Cerebellar nuclear complex (tissue), 1 donor: Measurements from ENCODE around the gene GGT5.
"Not testable (repeated sequence)": the region's sequence is repeated elsewhere in the genome, so short reads cannot be mapped to it uniquely, and the experiment has no call there.

Experiments
- DNase-seq, 2 experiments: peaks; one replicate each; lab custom pipeline; 2025; lab: John Stamatoyannopoulos, UW

GGT5 gene

DNA sequence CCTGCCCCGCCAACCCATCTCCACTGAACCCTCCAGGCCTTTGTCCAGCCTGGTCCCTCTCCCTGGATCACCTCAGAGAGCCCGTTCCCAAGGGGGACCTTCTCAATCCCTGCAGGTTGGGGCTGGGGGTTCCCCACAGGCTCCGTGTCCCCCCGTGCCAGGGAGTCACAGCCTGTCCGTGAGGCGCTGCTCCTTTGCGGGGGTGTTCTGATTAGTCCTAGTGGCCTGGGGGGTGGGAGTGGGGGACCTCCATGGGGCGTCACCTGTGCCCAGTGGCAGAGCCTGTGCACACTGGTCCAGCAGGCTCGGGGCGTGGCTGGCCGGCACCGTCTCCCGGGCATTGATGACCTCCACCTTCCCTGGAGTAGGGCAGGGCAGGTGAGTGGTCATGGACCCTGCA is 11.6 kb downstream of the GGT5 start:
- DNase-seq = no peak

DNA sequence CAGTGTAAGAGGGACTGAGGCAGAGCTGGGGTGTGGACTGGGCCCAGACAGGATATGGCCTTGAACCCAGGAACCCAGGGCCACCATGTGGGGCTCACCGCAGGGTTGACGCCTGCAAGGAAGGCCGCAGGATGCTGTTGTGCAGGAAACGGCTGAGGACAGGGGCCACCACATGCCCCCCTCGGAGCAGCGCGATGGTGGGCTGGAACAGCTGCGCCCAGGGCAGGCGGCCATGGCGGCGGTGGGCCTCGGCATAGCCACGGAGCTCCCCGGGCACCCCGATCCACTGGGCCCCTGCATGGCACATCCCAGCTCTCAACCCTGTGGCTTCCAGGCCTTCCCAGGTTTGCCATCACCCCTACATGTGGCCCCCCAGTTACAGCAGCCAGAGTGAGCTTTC is 12.2 kb downstream of the GGT5 start:
- DNase-seq = no peak

DNA sequence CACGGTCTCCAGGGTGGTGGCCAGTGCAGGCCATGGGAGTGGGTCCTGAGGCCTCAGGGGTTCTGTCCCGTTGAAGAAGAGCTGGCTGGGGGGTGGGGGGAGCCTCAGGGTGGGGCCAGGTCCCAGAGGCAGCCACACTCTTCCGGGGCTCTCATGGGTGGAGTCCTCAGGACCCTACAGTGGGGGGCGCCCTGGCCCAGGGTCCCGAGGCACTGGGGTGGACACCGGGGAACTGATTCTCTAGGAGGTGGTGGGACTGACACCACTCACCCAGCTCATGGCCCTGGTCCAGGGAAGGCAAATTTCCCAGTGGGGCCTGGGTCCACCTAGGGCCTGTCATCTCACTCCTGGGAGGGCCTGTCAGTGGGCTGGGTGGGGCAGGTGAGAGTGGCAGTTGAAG is 12.8 kb downstream of the GGT5 start:
- no peak for DNase-seq

DNA sequence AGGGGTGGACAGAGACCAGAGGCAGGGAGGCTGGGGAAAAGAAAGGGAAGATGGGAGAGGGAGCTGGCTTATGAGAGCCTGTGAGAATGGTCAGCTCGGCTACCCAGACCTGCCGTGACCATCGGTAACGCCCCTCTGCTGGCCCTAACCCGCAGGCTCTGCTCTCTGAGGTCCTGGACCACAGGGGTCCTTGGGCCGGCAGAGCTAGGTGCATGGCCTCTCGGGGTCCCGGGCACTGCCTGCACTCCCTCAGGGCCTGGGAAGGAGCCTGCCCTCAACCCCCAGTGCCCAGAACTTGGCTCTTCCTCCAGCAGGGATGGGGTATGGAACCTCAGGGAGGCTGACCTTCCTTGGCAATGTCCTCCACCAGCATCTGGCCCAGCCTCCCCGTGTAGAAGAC is 13.2 kb downstream of the GGT5 start:
- no peak for DNase-seq

DNA sequence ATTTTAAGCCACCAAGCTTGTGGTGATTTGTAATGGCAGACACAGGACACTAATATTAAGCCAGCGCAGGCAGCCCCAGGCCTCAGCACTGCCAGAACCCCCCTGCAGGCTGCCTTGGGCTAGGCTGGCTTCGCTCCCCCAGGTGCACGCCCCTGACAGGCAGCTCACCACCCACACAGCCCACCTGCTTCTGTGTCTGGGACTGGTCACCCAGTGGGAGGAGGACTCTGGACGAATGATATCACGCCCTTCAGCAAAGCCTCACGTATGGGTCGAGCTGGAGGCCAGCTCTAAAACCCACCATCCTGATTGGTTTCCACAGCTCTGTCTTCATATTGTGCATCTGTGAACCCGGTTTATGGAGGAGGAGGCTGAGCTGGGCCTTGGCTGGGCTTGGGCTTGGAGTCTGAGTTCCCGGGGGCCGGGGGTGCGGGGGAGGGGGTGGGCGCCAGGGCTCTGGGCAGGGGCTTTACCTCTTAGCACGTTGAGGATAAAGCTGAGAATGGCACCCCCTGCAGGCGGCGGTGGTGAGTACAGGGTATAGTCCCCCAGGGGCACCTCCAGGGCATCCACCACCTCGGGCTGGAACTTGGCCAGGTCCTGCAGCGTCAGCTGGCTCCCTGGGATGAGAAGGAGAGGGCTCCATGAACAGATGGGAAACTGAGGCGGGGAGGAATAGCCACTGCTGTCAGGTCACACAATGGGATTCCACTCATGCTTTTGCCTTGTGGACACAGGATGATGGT is 13.8 kb downstream of the GGT5 start:
- DNase-seq = no peak

DNA sequence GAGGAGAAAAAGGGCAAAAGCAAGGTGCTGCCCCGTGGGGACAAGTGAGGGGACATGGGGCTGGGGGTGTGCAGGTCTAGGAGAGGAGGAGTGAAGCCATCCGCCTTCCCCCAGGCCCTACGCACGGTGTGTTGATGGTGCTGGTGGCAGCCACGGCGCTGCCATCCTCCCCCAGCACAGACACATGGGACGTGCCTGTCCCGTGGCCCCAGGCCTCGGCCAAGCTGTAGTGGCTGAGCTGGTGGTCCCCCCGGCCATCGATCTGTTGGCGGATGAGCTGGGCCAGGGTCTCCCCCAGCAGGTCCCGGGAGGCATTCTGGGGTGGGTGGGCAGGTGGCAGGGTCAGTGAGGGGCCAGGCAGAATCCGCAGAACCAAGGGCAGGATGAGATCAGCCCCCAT is 18.9 kb downstream of the GGT5 start:
- DNase-seq = no peak

DNA sequence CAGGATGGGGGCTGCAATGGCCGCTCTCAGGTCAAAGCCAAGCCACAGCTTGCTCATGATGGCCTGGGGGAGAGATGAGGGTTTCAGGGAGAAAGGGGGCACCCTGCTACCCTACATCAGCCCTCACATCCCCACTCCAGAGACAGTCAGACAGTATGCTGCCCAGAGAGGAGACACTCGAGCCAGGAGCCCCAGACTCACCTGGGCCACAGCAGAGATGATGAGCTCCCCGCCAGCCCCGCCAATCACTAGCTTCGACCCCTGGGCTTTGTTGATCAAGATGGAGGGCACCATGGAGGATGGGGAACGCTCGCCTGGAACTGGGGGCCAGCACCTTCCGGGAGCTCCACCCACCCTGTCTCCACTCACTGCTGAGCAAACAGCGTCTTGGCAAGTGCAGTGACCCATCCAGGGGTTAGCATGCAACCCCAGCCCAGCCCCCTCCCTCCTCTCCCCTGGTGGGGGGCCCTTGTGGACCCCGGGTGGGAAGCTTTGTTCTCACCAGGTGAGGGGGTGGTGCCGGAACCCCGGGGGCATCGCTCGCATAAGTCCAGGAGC is 19.8 kb downstream of the GGT5 start:
- no peak for DNase-seq

DNA sequence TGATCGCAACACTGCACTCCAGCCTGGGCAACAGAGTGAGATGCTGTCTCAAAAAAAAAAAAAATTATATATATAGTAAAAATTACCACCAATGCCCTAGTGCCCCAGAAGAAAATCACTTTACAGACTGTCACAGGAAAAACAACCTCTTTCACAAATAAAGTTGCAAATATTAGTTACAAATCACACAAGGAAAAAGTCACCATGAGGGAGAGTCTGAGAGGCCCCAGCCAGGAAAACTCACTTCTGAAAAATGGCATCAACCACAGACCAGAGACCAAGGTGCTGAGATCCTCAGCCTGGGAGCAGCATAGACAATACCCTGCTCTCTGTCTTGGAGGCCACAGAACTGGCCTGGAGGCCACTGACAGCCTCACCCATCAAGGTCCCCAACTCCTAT is 20.4 kb downstream of the GGT5 start:
- DNase-seq = no peak

DNA sequence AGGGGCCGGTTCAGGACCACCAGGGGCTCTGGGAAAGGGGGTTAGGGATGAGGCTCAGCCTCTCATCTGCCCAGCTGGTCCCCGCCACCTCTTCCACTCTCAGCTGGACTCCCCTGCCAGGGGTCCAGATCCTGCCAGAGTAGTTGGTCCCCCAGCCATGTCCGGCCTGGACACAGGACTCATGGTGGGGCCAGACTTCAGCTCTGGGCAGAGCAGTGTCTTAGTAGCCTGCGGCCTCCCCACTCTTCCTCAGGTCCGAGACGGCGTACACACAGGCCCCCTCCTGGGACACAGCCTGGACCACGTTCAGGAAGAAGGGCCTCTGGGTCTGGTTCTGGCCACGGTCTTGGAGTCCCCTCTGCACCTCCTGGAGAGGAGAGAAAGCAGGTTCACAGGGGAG is 25.1 kb downstream of the GGT5 start:
- no peak for DNase-seq

DNA sequence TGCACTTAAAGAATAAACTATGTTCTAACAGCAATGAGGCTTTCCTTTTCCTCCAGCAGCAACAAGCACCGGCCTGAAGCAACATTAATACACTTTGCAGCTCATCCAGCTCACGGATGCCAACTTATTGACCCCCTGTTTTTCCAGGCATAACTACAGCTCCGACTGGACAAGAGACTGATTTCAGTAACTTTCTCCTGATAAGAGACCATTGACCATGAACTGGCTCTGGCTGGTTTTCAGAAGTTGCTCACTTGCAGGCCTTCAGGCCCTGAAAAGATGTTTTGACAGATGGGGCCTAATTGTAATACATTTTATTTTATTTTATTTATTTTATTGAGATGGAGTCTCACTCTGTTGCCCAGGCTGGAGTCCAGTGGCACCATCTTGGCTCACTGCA is 27.5 kb downstream of the GGT5 start:
- DNase-seq = no peak

DNA sequence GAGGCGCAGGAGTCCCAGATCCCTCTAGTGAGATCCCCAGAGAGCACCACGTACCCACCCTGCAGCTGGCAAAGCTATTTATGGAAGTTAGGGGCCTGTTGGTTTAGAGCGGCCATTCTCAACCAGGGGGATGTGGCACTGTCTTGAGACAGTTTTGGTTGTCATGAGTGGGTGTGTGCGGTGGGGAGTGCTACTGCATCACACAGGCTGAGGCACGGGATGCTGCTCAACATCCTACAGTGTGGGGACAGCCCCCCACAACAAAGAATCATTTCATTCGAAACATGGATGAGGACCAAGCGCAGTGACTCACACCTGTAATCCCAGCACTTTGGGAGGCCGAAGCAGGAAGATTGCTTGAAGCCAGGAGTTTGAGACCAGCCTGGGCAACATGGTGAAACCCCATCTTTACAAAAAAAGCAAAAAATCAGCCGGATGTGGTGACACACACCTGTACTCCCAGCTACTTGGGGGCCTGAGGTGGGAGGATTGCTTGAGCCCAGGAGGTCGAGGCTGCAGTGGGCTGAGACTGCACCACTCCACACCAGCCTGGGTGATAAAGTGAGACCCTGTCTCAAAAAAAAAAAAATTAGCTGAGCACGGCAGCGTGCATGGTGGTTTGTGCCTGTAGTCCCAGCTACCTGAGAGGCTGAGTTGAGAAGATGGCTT is 28.2 kb downstream of the GGT5 start:
- DNase-seq = no peak

DNA sequence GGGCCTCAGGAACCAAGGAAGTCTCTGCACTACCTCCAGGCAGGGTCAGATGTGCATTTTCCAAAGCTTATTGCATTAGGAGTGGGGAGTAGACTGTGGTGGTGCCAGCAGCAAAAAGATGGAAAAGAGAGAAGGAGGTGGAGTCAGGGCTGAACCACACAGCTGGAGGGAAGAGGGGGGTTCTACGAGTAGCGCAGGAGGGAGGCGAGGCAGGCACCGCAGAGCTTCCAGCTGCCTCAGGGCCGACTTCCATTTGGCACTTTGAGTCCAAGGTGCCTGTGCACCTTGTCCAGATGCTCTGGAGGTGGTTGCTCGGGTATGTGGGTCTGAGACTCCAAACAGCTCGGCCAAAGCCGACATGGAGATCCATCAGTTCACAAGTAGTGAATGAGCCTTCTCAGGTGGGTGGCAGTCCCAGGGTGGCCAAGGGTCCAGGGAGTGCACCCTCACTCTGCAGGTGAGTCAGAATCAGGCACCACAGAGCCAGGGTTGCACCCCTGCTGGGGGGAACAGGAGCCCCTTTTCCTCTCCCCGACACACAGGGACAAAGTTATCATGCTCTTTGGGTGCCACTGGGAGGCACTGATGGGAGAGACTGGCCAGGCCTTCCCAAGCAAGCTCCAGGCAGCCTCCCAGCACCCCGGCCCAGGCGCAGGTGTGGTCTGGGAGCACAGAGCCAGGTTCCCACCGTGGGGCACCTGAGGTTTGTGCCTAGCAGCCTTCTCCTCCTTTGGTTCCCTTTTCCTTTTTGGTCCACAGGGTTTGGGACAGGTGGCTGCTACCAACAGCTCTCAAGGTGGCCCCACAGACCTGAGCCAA is 30.2 kb downstream of the GGT5 start:
- no peak for DNase-seq

DNA sequence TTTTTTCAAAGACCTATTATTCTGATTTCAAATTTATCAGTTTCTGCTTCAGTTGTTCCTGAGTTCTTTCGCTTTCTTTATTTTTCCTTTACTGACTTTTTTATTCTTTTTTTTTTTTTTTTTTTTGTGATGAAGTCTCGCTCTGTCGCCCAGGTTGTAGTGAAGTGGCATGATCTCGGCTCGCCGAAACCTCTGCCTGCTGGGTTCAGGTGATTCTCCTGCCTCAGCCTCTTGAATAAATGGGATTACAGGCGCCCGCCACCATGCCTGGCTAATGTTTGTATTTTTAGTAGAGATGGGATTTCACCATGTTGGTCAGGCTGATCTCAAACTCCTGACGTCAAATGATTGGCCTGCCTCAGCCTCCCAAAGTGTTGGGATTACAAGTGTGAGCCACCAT is 31.8 kb downstream of the GGT5 start:
- not testable (repeated sequence) for DNase-seq

DNA sequence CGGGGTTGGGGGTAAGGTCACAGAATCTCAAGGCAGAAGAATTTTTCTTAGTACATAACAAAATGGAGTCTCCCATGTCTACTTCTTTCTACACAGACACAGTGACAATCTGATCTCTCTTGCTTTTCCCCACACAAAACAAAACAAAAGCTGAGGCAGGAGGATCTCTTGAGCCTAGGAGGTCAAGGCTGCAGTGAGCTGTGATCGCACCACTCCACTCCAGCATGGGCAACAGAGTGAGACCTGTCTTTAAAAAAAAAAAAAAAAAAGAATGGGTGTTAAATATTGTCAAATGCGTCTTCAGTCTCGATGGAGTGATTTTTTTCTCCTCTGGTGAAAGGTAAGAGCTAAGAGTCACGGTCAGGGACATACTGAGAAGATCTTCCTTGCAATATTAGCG is 33.2 kb downstream of the GGT5 start:
- not testable (repeated sequence) for DNase-seq

DNA sequence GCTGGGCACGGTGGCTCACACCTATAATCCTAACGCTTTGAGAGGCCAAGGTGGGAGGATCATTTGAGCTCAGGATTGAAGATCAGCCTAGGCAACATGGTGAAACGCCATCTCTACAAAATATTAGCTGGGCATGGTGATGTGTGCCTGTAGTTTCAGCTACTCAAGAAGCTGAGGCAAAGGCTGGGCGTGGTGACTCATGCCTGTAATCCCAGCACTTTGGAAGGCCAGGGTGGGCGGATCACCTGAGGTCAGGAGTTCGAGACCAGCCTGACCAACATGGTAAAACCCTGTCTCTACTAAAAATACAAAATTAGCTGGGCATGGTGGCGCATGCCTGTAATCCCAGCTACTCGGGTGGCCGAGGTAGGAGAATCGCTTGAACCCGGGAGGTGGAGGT is 34.5 kb downstream of the GGT5 start:
- not testable (repeated sequence) for DNase-seq

DNA sequence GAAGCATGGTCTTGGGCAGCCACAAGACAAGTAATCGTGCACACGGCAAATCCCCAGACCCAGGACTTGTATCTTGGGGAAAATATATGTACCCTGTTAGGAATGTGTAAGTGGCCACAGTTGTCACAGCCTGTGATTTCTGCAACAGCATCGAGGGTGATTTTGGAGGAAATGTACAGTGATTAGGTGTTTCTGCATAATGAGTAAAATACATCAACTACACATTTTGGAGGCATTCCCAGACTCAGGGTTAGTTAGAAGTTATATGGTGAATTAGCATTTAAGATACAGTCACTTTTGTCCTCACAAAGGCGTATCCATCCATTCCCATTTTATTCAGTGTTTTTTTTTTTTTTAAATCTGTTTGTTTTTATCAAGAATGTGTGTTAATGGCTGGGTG is 35.2 kb downstream of the GGT5 start:
- no peak for DNase-seq

DNA sequence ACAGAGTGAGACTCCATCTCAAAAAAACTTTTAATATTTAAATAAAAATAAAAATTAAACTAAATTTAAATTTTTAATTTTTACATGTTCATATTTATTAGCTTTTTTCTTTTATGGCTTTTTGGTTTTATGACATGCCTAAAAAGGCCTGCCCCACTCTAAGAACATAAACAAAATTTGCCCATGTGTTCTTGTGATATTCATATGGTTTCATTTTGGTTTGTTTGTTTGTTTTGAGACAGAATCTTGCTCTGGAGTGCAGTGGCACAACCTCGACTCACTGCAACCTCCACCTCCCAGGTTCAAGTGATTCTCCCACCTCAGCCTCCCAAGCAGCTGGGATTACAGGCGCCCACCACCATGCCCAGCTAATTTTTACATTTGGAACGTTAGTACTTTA is 35.9 kb downstream of the GGT5 start:
- no peak for DNase-seq

DNA sequence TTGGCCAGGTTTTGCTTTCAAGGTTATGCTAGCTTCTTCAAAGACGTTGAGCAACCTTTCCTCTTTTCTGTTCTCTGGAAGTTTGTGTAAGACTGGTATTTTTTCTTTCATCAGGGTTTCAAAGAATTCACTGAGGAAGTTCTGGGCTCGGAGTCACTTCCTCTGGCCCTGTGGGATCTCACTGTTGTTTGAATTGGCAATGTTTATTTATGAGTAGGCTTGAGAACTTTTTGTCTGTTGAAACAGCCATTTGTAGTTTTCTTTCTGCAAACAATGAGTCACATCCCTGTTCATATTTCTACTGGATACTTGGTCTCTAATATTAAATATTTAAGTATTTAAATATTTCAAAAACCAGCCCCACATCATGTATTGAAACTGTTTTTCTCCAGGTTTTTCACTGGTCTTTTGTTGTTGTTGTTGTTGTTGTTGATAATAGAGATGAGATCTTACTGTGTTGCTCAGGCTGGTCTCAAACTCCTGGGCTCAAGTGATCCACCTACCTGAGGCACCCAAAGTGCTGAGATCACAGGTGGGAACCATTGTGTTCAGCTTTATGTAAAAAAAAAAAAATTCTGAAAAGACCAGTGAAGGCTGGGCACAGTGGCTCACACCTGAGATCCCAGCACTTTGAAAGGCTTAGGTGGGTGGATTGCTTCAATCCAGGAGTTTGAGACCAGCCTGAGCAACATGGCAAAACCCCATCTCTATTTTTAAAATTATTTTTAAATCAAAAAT is 36.7 kb downstream of the GGT5 start:
- no peak for DNase-seq

DNA sequence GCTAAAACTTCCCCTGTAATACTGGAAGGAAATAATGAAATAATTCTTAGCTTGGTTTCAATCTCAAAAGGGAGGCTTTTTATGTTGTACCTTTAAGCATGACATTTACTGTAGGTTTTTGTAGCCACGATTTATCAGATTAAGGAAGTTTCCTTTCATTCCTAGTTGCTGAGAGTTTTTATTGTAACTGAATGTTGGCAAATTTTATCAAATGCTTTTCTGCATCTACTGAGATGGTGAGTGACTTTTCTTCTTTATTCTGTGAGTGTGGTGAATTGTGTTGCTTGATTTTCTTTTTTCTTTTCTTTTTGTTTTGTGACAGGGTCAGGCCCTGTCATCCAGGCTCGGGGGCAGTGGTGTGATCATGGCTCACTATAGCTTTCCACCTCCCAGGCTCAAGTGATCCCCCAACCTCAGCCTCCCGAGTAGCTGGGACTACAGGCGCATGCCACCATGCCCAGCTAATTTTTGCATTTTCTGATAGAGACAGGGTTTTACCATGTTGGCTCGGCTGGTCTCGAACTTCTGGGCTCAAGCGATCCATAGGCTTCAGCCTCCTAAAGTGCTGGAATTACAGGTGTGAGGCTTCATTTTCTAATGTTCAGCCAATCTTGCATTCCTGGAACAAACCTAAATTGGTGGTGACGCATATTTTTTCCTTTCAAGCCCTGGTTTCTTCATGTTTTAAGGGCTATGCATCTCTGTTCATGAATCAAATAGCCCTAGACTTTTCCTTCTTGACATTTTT is 37.4 kb downstream of the GGT5 start:
- DNase-seq = no peak

DNA sequence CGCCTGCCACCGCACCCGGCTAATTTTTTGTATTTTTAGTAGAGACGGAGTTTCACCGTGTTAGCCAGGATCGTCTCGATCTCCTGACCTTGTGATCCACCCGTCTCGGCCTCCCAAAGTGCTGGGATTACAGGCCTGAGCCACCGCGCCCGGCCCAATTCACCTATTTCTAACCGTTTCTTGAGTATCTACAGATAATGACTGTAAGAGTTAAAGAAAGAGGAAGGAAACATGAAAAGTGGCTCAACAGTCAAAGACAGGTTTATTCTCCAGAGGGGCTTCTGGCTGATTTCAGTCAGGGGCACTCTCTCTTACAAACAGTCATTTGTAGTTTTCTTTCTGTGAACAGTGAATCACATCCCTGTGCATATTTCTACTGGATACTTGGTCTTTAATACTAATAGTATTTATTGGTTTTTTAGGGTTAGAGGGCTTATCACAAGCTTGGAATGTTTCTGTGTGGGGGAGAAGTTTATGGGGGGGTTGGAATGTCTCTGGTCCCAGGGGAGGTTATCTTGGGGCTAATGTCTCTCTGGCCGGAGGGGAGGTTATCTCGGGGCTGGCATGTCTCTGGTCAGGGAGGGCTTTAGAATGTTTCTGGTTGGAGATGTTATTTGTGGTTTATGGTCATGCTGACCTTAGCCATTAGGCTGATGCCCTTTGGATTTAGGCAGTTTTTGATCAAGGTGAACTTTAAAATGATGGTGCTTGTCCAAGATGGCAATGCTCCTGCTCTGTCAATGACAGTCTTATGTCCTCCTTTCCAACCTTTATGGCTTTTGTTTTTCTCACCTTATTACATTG is 38.2 kb downstream of the GGT5 start:
- not testable (repeated sequence) for DNase-seq
